Endothelial cell of umbilical vein (primary cell): Measurements from ENCODE around the gene CPA1. TPM values are rescaled to one million over a fixed set of nuclear protein-coding genes. Genes with fewer than 3 reads are reported as not detected.

Experiments used
- BruUV-seq: library from RNA; stranded (reverse); fragments of 400-500 nt; replicated peaks from 2 replicates; lab custom pipeline; 2021; lab: Mats Ljungman, UMichigan
- CTCF ChIA-PET: fragments of 300-600, 350-600 bp; sonication (Branson Sonifier 250); formaldehyde crosslinking; loops from one replicate; lab custom pipeline; 2021; ENCODE audit warnings: antibody characterized with exemption, inconsistent platforms; lab: Charles Lee
- POLR2A ChIA-PET: fragments of 300-600, 350-600 bp; sonication (Branson Sonifier 250); formaldehyde crosslinking; loops from one replicate; lab custom pipeline; 2021; ENCODE audit warnings: antibody characterized with exemption, inconsistent platforms; lab: Charles Lee
- DNase-seq: peaks from one replicate; pipeline ENCODE4 v3.0.0-alpha.2; 2011; ENCODE audit warnings: low read depth, low spot score
- FAIRE-seq: peaks from 2 replicates; lab custom pipeline; 2011; peaks lifted over from hg19 to GRCh38; lab: Jason Lieb, UNC
- H2AFZ ChIP-seq: 2 replicates; pipeline ENCODE4 v1.6.0; 2012; ENCODE audit warnings: low read depth, low read length, control low read depth, inconsistent platforms
- H3K27ac ChIP-seq: 2 replicates; pipeline ENCODE4 v1.5.1; 2011; ENCODE audit warnings: low read depth, mild to moderate bottlenecking, control low read depth, low read length, moderate library complexity; ENCODE audit not compliant: insufficient read depth
- H3K27me3 ChIP-seq, 2 experiments: 2 replicates each; pipeline versions ENCODE4 v1.6.0 to v1.6.1; 2011; ENCODE audit warnings: low read length in 2 of 2, mixed read lengths in 1 of 2; ENCODE audit not compliant: control insufficient read depth in 2 of 2, insufficient read depth in 2 of 2
- H3K36me3 ChIP-seq, 2 experiments: 2 replicates in 1 of 2; 3 replicates in 1 of 2; pipeline ENCODE4 v1.5.1; 2011; ENCODE audit warnings: low read length in 2 of 2, mild to moderate bottlenecking in 1 of 2, moderate library complexity in 1 of 2; ENCODE audit not compliant: control insufficient read depth in 2 of 2, insufficient read depth in 2 of 2; ENCODE audit errors: extremely low read depth in 1 of 2
- H3K4me1 ChIP-seq: 3 replicates; pipeline ENCODE4 v1.5.1; 2011; ENCODE audit warnings: mild to moderate bottlenecking, low read length; ENCODE audit not compliant: control insufficient read depth, insufficient read depth; ENCODE audit errors: extremely low read depth
- H3K4me2 ChIP-seq: 2 replicates; pipeline ENCODE4 v1.6.1; 2011; ENCODE audit warnings: low read length, control low read depth, mixed read lengths; ENCODE audit not compliant: insufficient read depth
- H3K4me3 ChIP-seq, 3 experiments: fragments of 200-600 bp in 1 of 3; sonication (generic), shearing (Covaris generic) in 1 of 3; replicated peaks in 1 of 3; 2 replicates each; pipeline ENCODE4 v1.5.1; 2011 to 2016; ENCODE audit warnings: control low read depth in 3 of 3, low read length in 3 of 3, mild to moderate bottlenecking in 2 of 3, inconsistent platforms in 1 of 3, low read depth in 1 of 3, moderate library complexity in 1 of 3; ENCODE audit not compliant: insufficient read depth in 1 of 3
- H3K79me2 ChIP-seq: 2 replicates; pipeline ENCODE4 v1.6.0; 2012; ENCODE audit warnings: low read length, inconsistent platforms; ENCODE audit not compliant: control insufficient read depth, insufficient read depth
- H3K9ac ChIP-seq: replicated peaks from 2 replicates; pipeline ENCODE3; 2011; ENCODE audit warnings: low read length, control low read depth; ENCODE audit not compliant: insufficient read depth; ENCODE audit errors: extremely low read depth
- H3K9me1 ChIP-seq: replicated peaks from 3 replicates; pipeline ENCODE4 v1.6.0; 2011; ENCODE audit warnings: mild to moderate bottlenecking, low read length; ENCODE audit not compliant: control insufficient read depth, insufficient read depth; ENCODE audit errors: extremely low read depth
- H3K9me3 ChIP-seq: replicated peaks from 2 replicates; pipeline ENCODE4 v1.5.1; 2012; ENCODE audit warnings: low read length, inconsistent platforms; ENCODE audit not compliant: control insufficient read depth, insufficient read depth
- H4K20me1 ChIP-seq: replicated peaks from 2 replicates; pipeline ENCODE3; 2011; ENCODE audit warnings: mild to moderate bottlenecking, low read length; ENCODE audit not compliant: control insufficient read depth, insufficient read depth; ENCODE audit errors: extremely low read depth
- EZH2 ChIP-seq: IDR thresholded peaks from 2 replicates; pipeline ENCODE4 v1.6.1; 2012; ENCODE audit warnings: borderline replicate concordance, low read depth, mild to moderate bottlenecking, moderate library complexity, low read length, inconsistent platforms; ENCODE audit not compliant: severe bottlenecking
- FOS ChIP-seq: IDR thresholded peaks from 2 replicates; pipeline ENCODE4 v1.6.1; 2011; ENCODE audit warnings: mild to moderate bottlenecking, low read length, moderate library complexity, borderline replicate concordance; ENCODE audit not compliant: insufficient read depth
- GATA2 ChIP-seq: IDR thresholded peaks from 2 replicates; pipeline ENCODE4 v1.7.0; 2011; ENCODE audit warnings: low read depth, mild to moderate bottlenecking, moderate library complexity, mixed read lengths, low read length; ENCODE audit not compliant: insufficient read length, insufficient read depth
- JUN ChIP-seq: IDR thresholded peaks from 2 replicates; pipeline ENCODE4 v1.6.1; 2011; ENCODE audit warnings: borderline replicate concordance, low read depth; ENCODE audit not compliant: insufficient read length, insufficient read depth
- MYC ChIP-seq: IDR thresholded peaks from one replicate; pipeline ENCODE4 v1.6.1; 2011; ENCODE audit warnings: mild to moderate bottlenecking, low read depth, low read length
- POLR2A ChIP-seq: IDR thresholded peaks from 2 replicates; pipeline ENCODE4 v1.6.1; 2012; ENCODE audit warnings: low read depth, mild to moderate bottlenecking, control low read depth, low read length
- POLR2AphosphoS5 ChIP-seq: IDR thresholded peaks from 2 replicates; pipeline ENCODE4 v1.6.1; 2012; ENCODE audit warnings: low read depth, mild to moderate bottlenecking, control low read depth, low read length, moderate library complexity; ENCODE audit not compliant: insufficient read depth
- dilution Hi-C: fragments of 300-500 bp; cut with MboI; formaldehyde crosslinking; loops from one replicate; pipeline ENCODE4 v1.15.0; 2019; ENCODE audit warnings: low sequenced_read_pairs; ENCODE audit not compliant: extremely low pct_ligation_motif_present
- intact Hi-C: fragments of 100-400 bp; cut with micrococcal nuclease; formaldehyde crosslinking; loops from one replicate; pipeline ENCODE4 v1.10.0; 2022
- polyA plus RNA-seq, 4 experiments: library from polyadenylated mRNA; depleted of rRNA in 3 of 4; stranded (reverse) in 3 of 4; unstranded in 1 of 4; fragments of >200 nt; gene quantifications; 2 replicates each; pipeline versions ENCODE4 v1.2.1 to v1.2.3, GENCODE V29; 2011 to 2012; ENCODE audit warnings: missing spikeins in 1 of 4
- total RNA-seq: library from RNA; stranded (reverse); gene quantifications from 2 replicates; pipeline ENCODE4 v1.2.3, GENCODE V29; 2021
- TF ChIP-seq, protein P1 (sequence below), 2 donors: IDR thresholded peaks; 1 replicate in 1 of 2; 2 replicates in 1 of 2; pipeline ENCODE4 v1.5.1; 2011; ENCODE audit warnings: low read length in 2 of 2, mild to moderate bottlenecking in 2 of 2, moderate library complexity in 2 of 2, control low read depth in 1 of 2, inconsistent platforms in 1 of 2, low read depth in 1 of 2; ENCODE audit not compliant: insufficient read depth in 1 of 2; ENCODE audit errors: extremely low read depth in 1 of 2
- TF ChIP-seq, protein P2 (sequence below): IDR thresholded peaks from 2 replicates; pipeline ENCODE4 v1.6.1; 2011; ENCODE audit not compliant: insufficient read depth, insufficient read length

The CPA1 gene
- total and polyA plus RNA-seq, 2 donors (not counting 3 experiments of a cell fraction or from before 2014, with no cell fraction given) = not detected

DNA sequence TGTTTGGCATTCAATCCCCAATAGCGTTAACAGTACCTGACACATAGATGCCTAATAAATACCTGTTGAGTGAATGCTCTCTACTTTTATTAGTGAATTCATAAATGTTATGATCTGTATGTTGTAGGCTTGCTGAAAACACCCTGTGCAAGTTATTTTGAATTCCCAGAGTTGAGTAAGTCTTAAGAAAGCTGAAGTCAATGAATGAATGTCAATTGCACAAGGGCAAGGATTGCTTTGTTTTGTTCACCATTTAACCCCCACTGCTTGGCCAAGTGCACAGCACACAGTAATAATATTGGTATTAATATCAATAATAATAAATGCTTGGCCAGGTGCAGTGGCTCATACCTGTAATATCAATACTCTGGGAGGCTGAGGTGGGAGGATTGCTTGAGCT is 10.2 kb downstream of the CPA1 start:
- DNase-seq (no peak), FAIRE-seq (no peak)
- no peak overlapping the region for H3K9ac ChIP-seq
- no TSS peak for BruUV-seq
- ChIA-PET CTCF (no interaction called here), POLR2A (no interaction called here)
- no peak overlapping the region for H3K4me2 ChIP-seq
- no peaks in the 10 kb centered on the region for H3K4me1 ChIP-seq
- no peaks in the 10 kb centered on the region for H3K9me3 ChIP-seq
- intact Hi-C loops (no loop called here), dilution Hi-C loops (no loop called here)
- no peaks in the 10 kb centered on the region for H3K9me1 ChIP-seq
- no peaks in the 10 kb centered on the region for H4K20me1 ChIP-seq
- no peak overlapping the region for H3K4me3 ChIP-seq
- no peaks in the 10 kb centered on the region for H3K79me2 ChIP-seq
- no peak overlapping the region for H3K27ac ChIP-seq
- TF ChIP-seq POLR2AphosphoS5 = no peak
- no peak for TF ChIP-seq FOS
- no peak for TF ChIP-seq JUN
- TF ChIP-seq POLR2A = no peak
- TF ChIP-seq MYC = no peak
- TF ChIP-seq, protein P1, sequence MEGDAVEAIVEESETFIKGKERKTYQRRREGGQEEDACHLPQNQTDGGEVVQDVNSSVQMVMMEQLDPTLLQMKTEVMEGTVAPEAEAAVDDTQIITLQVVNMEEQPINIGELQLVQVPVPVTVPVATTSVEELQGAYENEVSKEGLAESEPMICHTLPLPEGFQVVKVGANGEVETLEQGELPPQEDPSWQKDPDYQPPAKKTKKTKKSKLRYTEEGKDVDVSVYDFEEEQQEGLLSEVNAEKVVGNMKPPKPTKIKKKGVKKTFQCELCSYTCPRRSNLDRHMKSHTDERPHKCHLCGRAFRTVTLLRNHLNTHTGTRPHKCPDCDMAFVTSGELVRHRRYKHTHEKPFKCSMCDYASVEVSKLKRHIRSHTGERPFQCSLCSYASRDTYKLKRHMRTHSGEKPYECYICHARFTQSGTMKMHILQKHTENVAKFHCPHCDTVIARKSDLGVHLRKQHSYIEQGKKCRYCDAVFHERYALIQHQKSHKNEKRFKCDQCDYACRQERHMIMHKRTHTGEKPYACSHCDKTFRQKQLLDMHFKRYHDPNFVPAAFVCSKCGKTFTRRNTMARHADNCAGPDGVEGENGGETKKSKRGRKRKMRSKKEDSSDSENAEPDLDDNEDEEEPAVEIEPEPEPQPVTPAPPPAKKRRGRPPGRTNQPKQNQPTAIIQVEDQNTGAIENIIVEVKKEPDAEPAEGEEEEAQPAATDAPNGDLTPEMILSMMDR (IDR thresholded peaks at IDR 0.05; ENCODE audit: extremely low read depth in 1 of 2, insufficient read depth in 1 of 2, low read depth in 1 of 2, low read length in 2 of 2) = no peak
- TF ChIP-seq, protein P2, sequence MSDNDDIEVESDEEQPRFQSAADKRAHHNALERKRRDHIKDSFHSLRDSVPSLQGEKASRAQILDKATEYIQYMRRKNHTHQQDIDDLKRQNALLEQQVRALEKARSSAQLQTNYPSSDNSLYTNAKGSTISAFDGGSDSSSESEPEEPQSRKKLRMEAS = no peak
- no peak for TF ChIP-seq EZH2
- TF ChIP-seq GATA2 = no peak
- no peaks in the 10 kb centered on the region for H3K36me3 ChIP-seq
- H2AFZ ChIP-seq = no peak overlapping the region
- no peaks in the 10 kb centered on the region for H3K27me3 ChIP-seq
